H1 (cell line): ENCODE results near the gene ERC1.

Source experiments
- BACH1 ChIP-seq: IDR thresholded peaks from 2 replicates; pipeline ENCODE4 v1.6.1; 2012; ENCODE audit warnings: low read length, improper control_type of control experiment
- CBX5 ChIP-seq: fragments of 300-800, 300-1000 bp; sonication (generic); IDR thresholded peaks from 2 replicates; pipeline ENCODE4 v1.7.1; 2016; ENCODE audit warnings: antibody characterized with exemption, low read length, low read depth
- CREB1 ChIP-seq: IDR thresholded peaks from 2 replicates; pipeline ENCODE4 v1.6.1; 2012; ENCODE audit warnings: inconsistent platforms
- CTCF ChIP-seq, 3 experiments: IDR thresholded peaks; 1 replicate in 2 of 3; 2 replicates in 1 of 3; pipeline versions ENCODE4 v1.5.1 to v1.6.1; 2011; ENCODE audit warnings: low read length in 3 of 3, mild to moderate bottlenecking in 3 of 3, inconsistent platforms in 2 of 3, low read depth in 1 of 3, moderate library complexity in 1 of 3; ENCODE audit not compliant: insufficient read depth in 1 of 3; ENCODE audit errors: control extremely low read depth in 1 of 3
- EP300 ChIP-seq, 2 experiments: IDR thresholded peaks; 1 replicate in 1 of 2; 2 replicates in 1 of 2; pipeline ENCODE4 v1.6.1; 2011 to 2012; ENCODE audit warnings: low read depth in 2 of 2, low read length in 2 of 2, mild to moderate bottlenecking in 2 of 2, borderline replicate concordance in 1 of 2, inconsistent platforms in 1 of 2, moderate library complexity in 1 of 2
- GTF2F1 ChIP-seq: IDR thresholded peaks from 2 replicates; pipeline ENCODE4 v1.6.1; 2012; ENCODE audit warnings: low read depth, low read length, improper control_type of control experiment, borderline replicate concordance
- JUN ChIP-seq: IDR thresholded peaks from 2 replicates; pipeline ENCODE4 v1.6.1; 2011; ENCODE audit warnings: low read depth, mild to moderate bottlenecking, improper control_type of control experiment, low read length
- JUND ChIP-seq: IDR thresholded peaks from 2 replicates; pipeline ENCODE4 v1.6.1; 2011; ENCODE audit warnings: mild to moderate bottlenecking, improper control_type of control experiment, low read length
- POLR2A ChIP-seq, 2 experiments: IDR thresholded peaks; 1 replicate in 1 of 2; 2 replicates in 1 of 2; pipeline ENCODE4 v1.6.1; 2011; ENCODE audit warnings: low read depth in 2 of 2, low read length in 2 of 2, mild to moderate bottlenecking in 2 of 2; ENCODE audit errors: control extremely low read depth in 1 of 2
- RAD21 ChIP-seq, 2 experiments: IDR thresholded peaks in 1 of 2; conservative IDR thresholded peaks in 1 of 2; 2 replicates each; pipeline ENCODE4 v1.6.1; 2011; ENCODE audit warnings: low read depth in 2 of 2, low read length in 2 of 2, improper control_type of control experiment in 1 of 2, inconsistent platforms in 1 of 2, mild to moderate bottlenecking in 1 of 2, moderate library complexity in 1 of 2
- RXRA ChIP-seq: IDR thresholded peaks from 2 replicates; pipeline ENCODE4 v1.6.1; 2011; ENCODE audit warnings: low read depth, mild to moderate bottlenecking, low read length, moderate library complexity; ENCODE audit not compliant: insufficient read depth
- SP1 ChIP-seq: IDR thresholded peaks from 2 replicates; pipeline ENCODE4 v1.6.1; 2011; ENCODE audit warnings: low read depth, low read length
- USF2 ChIP-seq: IDR thresholded peaks from 2 replicates; pipeline ENCODE4 v1.6.1; 2011; ENCODE audit warnings: low read length, improper control_type of control experiment
- YY1 ChIP-seq: IDR thresholded peaks from 2 replicates; pipeline ENCODE4 v1.6.1; 2011; ENCODE audit warnings: low read depth, mild to moderate bottlenecking, low read length

GRCh38 chr12:1469070-1469469 lies 478.0 kb downstream of the ERC1 start:
- no peak for TF ChIP-seq GTF2F1
- TF ChIP-seq CTCF (IDR thresholded peaks at IDR 0.05; ENCODE audit: control extremely low read depth in 1 of 3, insufficient read depth in 1 of 3, low read depth in 1 of 3, low read length in 3 of 3): no peak
- no peak for TF ChIP-seq POLR2A (IDR thresholded peaks at IDR 0.05; ENCODE audit: control extremely low read depth in 1 of 2, low read depth in 2 of 2, low read length in 2 of 2)
- no peak for TF ChIP-seq EP300 (IDR thresholded peaks at IDR 0.05; ENCODE audit: borderline replicate concordance in 1 of 2, low read depth in 2 of 2, low read length in 2 of 2)
- no peak for TF ChIP-seq JUN
- no peak for TF ChIP-seq SP1
- TF ChIP-seq RXRA: no peak
- no peak for TF ChIP-seq CREB1
- no peak for TF ChIP-seq JUND
- no peak for TF ChIP-seq BACH1
- no peak for TF ChIP-seq USF2
- TF ChIP-seq RAD21 (IDR thresholded peaks at IDR 0.05 in 1 of 2, conservative IDR thresholded peaks at IDR 0.05 in 1 of 2; ENCODE audit: low read depth in 2 of 2, low read length in 2 of 2): no peak
- TF ChIP-seq CBX5: no peak
- no peak for TF ChIP-seq YY1
